Upper lobe of left lung (tissue), 4 donors: ENCODE results near the gene C1GALT1C1.

ENCODE experiments used
- CTCF ChIP-seq, 6 experiments: fragments of 450-650 bp in 4 of 6; fragments of 200-600 bp in 2 of 6; sonication (generic) in 2 of 6; IDR thresholded peaks; one replicate each; pipeline ENCODE4 v1.5.1; 2016 to 2019; ENCODE audit warnings: antibody characterized with exemption in 6 of 6
- POLR2A ChIP-seq, 4 donors: fragments of 450-650 bp; IDR thresholded peaks; one replicate each; pipeline ENCODE4 v1.5.1; 2016 to 2017; ENCODE audit warnings: antibody characterized with exemption in 4 of 4, mild to moderate bottlenecking in 2 of 4
- POLR2AphosphoS5 ChIP-seq, 2 donors: sonication (generic); formaldehyde crosslinking; IDR thresholded peaks; one replicate each; pipeline ENCODE4 v1.5.1; 2017; ENCODE audit warnings: antibody characterized with exemption in 2 of 2

DNA sequence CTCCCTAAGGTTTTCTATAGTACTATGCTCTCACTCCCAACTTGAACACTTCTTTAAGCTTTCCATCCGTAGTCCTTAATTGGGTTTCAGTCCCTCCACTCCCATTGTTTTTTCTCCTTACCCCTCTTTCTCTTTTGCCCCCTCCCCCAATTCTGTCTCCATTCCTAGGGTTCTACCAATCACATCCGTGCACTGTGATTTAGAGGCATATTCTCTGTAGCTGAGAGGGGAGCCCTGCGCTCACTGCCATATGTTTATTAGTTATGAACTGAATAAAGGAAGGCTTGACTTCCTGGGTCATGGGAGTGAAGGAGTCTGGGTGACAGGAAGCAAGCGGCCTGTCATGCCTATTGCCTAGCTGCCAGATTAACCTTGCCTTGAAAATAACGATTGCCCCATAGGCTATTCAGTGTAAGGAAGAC lies 25.5 kb downstream of the C1GALT1C1 start:
- TF ChIP-seq CTCF (IDR thresholded peaks at IDR 0.05) (no peak), POLR2A (IDR thresholded peaks at IDR 0.05) (peak in 1 of 4 donors; percentile 34), POLR2AphosphoS5 (IDR thresholded peaks at IDR 0.05) (peak in 1 of 2 donors; percentile 40)
